NCI-H774 (cell line): ENCODE measurements around the gene FAM222B.
"Not testable (repeated sequence)": the region's sequence is repeated elsewhere in the genome, so short reads cannot be mapped to it uniquely, and the experiment has no call there.

ENCODE experiments used
- DNase-seq: peaks from one replicate; lab custom pipeline; 2025; lab: John Stamatoyannopoulos, UW

FAM222B gene

DNA sequence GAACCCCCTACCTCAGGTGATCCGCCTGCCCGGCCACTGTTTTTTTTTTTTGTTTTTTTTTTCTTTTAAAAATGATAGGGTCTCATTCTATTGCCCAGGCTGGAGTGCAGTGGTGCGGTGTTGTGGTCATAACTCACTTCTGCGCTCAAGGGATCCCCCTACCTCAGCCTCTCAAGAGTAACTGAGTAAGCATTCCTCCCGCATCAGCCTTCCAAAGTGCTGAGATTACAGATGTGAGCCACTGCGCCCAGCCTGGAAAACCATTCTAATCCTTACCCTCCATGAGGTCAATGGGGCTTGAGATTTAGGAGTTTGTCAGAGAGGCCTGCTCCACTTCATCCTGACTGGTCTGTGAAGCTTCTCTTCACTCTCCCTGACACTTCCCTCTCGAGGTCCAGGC lies 24.7 kb upstream of the FAM222B start:
- DNase-seq: no peak

DNA sequence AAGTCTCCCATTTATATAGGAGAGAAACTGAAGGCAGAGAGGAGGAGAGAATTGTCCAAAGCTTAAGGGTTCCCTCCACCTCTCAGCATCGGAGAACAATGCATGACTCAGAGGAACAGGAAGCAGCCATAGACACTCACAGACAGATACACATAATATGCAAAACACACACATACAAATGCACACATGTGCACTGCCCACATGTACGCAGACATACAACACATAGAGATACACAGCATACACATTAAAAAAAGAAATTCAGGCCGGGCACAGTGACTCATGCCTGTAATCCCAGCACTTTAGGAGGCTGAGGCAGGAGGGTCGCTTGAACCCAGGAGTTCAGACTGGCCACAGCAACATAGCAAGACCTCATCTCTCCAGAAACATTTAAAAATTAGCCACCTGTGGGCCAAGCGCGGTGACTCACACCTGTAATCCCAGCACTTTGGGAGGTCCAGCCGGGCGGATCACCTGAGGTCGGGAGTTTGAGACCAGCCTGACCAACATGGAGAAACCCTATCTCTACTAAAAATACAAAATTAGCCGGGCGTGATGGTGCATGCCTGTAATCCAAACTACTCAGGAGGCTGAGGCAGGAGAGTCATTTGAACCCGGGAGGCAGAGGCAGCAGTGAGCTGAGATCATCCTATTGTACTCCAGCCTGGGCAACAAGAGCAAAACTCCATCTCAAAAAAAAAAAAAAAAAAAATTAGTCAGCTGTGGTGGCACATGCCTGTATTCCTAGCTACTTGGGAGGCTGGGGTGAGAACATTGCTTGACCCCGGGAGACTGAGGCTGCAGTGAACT lies 23.6 kb upstream of the FAM222B start:
- no peak for DNase-seq

DNA sequence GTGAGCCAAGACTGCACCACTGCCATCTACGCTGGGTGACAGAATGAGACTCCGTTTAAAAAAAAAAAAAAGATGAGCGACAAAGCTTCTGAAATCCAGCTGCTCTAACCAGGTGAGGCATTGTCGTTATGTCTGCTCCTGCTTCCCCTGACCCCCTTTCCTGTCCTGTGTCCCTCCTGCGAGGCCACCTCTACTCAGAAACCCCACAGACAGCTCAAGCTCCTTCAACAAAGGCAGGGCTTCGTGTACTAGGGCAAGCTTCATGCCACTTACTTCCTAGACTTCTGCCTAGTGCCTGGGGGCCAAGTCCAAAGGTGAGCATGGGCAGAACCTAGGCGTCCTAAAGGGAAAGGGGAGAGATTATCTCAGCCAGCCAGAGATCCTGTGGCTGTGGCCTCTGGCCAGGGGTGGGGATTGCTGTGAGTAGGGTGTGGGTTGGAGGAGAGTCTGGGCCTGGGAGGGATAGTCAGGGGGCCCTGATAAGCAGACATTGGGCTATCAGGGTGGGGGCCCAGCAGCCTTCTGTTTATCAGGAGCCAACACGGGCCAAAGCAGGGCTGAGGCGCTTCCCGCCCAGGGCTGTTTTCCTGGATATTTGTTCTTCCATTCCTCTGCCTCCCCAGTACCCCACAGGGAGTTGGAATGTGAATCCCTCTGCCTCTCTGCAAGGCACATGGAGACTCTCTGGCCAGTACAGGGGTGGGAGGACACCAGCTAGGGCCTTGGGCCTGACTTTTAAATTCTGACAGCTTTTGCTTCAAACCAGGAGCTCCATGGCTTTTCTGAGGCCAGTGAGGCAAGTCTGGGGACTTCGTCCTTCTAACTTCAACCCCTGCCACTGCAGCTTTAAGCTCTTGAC lies 22.6 kb upstream of the FAM222B start:
- DNase-seq: no peak

DNA sequence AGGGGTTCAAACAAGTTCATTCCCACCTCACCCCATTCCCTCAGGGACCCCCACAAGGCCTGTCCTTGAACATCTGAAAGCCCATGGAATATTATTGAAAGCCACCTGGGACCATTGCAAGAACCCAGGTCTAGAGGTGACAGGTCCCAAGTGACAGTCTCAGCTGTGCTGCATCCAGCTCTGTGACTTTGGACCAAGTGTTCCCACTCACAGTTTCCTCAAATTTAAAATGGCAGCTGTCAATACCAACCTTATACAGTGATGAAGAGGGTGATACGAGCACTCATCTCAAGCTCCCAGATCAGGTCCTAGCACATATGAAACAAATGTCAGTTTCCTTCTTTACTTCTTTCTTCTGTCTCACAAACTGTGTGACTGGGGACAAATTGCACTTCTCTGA lies 21.4 kb upstream of the FAM222B start:
- DNase-seq: no peak

DNA sequence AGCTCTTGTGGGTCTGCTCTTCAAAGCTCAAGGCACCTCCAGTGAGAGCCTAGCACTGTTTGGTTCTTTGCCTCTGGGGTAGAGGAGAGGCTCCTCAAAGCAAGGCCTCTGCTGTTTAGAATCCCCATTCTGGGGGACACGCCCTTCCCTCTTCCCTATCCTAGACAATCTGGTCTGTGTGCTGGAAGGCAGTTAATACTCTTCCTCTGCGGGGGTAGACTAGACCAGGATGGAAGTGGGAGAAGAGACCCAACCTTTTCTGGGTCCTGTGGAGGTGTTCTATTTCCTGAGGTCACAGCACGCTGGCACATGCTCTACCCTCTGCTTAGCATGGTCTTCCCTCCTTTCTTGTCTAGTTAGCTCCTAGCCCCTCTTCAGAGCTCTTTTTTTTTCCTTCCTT lies 20.0 kb upstream of the FAM222B start:
- no peak for DNase-seq

DNA sequence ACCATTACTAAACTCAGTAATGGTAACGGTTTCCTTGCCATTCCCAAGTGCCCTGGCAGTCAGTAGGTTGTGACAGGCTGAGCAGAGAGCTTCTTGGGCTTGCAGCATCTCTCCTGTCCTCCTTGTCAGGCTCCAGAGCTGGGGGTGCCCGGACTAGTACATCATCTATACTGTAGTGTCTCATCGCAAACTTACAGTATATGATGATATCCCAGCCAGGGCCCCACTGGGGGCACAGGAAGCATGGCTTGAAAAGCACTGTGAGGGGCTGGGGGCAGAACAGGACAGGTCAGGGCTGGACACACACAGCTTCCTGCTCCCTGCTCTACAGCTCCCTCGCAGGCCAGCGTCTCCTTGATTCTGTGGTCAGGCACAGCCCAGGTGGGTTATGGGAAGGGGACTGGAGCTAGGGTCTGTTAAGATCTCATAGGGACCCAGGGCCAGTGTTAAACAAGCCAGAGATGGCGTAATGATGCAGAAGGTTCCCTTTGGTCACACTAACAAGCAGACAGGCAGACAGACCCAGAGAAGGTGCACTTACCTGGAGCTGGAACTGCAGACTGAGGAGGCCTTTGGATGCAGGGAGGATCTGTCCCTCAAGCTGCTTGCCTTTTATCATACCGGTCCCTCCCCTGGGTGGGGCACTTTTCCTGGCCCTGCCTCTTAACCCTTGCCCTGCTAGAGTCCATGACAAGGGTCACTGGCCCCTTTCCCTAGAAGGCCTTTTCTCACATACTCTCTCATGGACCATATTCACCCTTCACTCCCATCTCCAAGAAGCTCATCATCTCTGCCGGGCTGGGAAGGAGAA lies 19.0 kb upstream of the FAM222B start:
- DNase-seq: no peak

DNA sequence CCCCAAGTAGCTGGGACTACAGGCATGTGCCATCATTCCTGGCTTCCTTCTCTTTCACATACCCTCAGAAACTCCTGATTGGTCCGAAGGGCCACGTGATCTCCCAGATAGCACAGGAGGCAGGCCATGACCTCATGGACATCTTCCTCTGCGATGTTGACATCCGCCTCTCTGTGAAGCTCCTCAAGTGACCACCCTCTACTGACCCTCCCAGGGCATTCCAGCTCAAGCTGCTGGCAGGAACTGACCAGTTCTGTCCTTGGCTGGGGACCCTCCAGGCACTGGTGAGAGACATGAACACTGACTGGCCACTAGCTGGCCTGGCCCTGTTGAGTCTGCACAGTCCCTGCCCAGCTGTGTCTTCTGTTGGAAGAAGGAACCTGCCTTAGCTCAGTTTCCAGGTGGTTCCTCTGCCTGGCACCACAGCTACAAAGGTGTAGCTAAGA lies 17.8 kb upstream of the FAM222B start:
- DNase-seq: no peak

DNA sequence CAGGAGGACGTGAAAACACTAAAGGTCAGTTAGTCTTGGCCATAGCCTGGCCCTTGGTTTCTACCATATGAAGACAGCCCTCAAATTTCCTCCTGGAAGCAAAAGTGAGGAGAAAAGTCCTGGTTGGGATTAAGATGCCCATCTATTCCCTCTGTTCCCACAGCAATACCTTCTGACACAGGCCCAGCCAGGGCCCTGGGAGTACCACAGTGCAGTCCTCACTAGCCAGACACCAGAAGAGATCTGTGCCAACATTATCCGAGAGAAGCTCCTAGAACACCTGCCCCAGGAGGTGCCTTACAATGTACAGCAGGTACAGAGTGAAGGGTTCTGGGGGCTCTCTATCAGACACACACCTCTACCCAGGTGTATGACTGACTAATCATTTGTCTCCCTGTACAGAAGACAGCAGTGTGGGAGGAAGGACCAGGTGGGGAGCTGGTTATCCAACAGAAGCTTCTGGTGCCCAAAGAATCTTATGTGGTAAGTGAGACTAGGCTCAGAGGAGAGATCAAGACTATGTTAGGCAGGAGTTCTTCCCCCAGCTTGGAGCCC lies 16.3 kb upstream of the FAM222B start:
- DNase-seq: no peak

DNA sequence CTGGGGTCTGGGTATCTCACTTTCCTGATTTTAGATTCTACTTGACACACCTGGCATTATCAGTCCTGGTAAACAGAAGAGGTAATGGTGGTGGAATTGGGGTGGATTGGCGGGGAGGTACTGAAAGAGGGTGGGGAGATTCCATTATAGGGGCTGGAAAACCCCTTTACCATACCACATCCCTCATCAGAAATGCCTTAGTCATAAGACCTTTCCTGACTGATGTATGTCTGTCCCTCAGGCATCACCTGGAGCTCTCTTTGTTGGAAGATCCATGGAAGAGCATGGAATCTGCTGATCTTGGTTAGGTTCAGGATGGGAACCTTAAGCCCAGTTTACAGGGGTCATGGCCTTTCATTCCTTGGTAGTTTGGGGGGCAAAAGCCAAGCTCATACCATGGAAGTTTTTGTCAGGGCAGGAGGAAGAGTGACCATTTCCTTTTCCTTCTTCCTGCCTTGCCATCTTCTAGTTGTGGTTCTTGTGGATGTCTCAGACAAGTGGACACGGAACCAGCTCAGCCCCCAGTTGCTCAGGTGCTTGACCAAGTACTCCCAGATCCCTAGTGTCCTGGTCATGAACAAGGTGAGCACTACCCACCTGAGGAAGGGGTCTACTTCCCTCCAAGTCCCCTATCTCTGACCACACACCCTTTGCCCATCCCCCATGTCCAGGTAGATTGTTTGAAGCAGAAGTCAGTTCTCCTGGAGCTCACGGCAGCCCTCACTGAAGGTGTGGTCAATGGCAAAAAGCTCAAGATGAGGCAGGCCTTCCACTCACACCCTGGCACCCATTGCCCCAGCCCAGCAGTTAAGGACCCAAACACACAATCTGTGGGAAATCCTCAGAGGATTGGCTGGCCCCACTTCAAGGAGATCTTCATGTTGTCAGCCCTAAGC lies 15.6 kb upstream of the FAM222B start:
- DNase-seq: no peak

DNA sequence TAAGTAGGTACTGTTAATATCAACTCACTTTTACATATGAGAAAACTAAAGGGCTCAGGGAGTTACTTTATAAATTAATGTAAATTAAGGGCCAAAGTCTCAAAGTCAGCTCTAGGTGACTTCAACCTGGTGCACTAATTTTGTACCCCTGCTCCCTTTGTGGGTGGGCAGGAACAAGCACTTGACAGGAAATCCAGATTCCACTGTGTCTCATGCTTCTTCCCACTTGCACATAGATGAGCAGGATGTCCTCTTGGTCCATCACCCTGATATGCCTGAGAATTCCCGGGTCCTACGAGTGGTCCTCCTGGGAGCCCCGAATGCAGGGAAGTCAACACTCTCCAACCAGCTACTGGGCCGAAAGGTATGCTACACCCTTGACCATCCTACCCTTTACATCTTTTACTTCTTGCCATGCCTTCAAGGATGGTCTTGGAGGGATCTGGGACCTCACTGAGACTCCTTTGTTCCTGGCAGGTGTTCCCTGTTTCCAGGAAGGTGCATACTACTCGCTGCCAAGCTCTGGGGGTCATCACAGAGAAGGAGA lies 13.5 kb upstream of the FAM222B start:
- no peak for DNase-seq

DNA sequence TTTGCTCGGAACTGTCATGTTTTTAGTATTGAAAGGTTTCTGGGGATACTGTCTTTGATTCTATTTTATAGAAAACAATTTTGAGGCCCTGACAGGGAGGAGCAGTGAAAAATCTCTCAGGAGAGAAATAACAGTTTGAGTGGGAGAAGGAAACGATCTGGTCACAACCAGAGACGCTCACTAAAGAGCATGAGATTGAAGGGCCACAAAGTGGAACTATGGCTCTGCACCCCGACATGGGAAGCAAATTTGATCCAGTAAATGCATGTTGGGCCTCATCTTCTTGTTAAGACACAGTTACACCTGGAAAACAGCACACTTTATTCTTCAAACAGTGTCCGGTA lies 12.7 kb upstream of the FAM222B start:
- no peak for DNase-seq

DNA sequence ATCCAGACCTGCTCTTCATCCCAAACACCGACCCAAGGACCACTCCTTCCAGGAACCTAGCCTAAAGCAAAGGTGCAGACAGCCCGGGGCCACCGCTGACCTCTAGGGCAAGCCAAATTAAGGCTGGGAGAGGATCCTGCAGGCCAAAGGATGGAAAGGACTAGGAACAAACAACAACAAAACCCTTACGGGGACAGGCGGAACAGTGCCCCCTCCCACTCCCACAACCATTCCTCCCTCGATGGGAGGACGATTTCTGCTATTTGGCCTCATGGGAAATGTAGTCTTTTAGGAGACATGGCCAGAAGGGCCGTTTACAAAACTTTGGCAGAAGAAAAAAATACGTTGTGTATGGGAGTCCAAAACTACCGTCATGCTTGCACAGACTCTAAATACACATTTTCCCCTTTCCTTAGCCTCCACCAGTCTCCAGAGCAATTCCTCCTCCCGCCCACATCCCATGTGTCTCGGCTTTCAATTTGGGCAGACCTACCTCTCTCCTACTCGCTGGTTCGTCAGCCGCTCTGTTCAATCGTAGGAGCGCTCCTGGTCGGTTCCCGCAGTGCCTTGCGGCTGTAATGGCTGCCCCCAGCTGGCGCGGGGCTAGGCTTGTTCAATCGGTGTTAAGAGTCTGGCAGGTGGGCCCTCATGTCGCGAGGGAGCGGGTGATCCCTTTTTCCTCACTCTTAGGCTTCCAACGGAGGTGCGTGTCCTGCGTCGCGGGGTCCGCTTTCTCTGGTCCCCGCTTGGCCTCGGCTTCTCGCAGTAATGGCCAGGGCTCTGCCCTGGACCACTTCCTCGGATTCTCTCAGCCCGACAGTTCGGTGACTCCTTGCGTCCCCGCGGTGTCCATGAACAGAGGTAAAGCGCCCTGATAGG lies 12.1 kb upstream of the FAM222B start, which contains the start of gene ERAL1:
Gene ERAL1 (plus strand): TSS at position 560 of the 879 bp plus-strand sequence. CDS start 19 bp downstream, at position 579.
- peak; percentile 88 for DNase-seq

DNA sequence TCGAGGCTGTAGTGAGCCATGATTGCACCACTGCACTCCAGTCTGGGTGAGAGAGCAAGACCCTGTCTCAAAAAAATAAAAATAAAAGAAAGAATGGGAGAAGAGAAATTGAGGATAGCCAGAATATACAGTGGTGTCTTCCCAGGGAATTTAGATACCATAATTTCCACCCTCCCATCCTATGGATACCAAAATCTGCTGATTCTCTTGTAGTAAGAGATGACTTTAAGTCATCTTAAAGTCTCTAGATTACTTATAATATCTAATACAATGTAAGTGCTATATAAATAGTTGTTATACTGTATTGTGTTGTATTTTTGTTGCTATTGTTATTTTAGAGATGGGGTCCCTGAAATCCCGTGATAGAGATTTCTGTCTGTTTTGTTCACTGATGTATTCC lies 10.7 kb upstream of the FAM222B start:
- DNase-seq: no peak

DNA sequence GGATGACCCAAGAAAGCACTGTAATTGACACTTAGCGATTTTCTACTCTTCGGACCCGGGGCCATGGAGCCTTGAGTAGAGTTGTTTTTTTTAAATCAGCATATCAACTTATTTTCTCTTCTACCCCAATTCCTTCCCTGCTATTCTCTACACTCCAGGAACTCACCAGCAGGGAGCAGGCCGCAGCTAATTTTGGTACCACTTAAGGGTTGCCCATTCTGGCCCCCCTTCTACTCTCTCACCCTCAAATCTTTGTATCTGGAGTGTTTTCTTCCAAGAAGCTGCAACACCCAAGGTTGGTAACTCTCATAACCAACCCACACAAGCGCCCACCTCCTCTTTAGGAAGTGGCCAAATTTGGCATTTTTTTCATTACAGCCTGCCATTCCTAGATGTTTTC lies 6.7 kb upstream of the FAM222B start:
- DNase-seq: no peak

DNA sequence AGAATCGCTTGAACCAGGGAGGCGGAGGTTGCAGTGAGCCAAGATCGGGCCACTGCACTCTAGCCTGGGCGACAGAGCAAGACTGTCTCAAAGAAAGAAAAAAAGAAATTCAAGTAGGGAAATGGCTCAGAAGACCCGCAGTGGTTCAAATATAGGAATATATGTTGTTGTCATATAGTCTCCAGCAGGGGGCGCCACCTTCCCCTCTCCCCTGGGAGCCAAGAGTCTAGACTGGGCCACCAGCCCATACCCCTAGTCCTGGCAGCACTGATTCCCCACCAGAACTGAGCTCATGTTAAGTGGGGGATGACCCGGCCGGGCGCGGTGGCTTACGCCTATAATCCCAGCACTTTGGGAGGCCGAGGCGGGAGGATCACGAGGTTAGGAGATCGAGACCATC lies 6.1 kb upstream of the FAM222B start:
- not testable (repeated sequence) for DNase-seq

DNA sequence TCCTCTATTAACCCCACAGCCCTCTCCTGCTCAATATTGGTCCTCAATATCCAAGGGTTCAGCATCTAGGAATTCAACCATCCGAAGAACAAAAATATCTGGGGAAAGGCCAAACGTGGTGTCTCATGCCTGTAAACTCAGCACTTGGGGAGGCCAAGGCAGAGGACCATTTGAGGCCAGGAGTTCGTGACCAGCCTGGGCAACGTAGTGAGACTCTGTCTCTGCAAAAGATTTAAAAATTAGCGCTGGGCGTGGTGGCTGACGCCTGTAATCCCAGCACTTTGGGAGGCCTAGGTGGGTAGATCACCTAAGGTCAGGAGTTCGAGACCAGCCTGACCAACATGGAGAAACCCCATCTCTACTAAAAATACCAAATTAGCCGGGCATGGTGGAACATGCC lies 4.1 kb upstream of the FAM222B start:
- DNase-seq: not testable (repeated sequence)

DNA sequence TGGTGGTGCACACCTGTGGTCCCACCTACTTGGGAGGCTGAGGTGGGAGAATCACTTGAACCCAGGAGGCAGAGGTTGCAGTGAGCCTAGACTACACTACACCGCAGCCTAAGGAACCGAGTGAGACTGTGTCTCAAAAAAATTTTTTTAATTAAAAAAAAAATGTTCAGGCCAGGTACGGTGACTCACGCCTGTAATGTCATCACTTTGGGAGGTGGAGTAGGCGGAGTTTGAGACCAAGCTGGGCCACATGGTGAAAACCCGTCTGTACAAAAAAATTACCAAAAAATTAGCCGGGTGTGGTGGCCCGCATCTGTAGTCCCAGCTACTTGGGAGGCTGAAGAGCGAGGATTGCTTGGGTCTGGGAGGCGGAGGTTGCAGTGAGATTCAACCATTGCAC lies 3.6 kb upstream of the FAM222B start:
- no peak for DNase-seq

DNA sequence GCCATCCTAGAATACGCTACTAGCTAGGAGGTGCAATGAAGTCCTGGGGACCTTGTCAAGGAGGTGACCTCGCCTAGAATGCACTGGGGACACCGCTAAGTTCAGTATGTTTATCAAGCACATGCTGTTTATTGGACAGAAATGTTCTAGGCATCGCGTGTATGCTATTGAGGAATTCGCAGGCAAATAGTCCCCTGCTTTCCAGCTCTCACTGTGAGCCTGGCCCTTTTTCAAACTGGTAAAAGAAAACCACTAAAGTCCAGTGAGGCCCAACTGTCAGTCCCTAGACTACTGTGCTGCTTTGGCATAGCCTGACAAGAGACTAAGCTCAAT lies 1.2 kb upstream of the FAM222B start:
- DNase-seq: no peak

DNA sequence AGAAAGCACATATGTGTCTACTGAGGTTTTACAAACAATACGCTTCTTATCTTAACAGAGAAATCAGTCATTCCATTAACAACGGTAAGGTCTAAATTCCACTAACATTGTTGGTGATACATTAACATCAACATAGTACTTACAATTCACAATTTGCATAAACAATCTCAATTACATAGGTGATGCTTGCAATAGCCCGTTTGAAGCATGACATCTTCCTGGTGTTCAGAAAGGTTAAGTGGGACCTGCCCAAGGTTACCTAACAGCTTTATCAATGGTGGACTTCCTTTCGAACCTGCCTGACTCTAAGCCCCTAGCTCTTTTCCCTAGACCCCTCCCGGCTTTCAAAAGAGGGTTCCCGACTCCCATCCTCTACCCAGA lies 699 bp downstream of the FAM222B start:
- no peak for DNase-seq

DNA sequence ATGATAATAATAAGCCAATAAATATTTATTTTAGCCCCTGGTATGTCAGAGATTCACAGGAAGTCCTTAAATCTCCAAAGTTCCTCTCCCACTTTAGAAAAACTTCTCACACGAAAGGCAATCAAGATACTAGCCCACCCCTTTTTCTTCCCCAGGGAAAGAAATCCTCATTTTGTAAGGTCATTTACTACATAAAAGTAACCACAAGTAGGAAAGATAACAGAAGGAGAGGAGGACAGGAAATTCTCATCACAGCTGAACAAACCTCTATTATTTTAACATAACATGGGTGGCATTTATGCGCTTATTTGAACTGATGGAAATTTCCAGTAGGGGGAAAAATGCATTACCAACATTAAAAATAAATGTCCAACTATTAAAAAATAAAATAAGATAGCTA lies 3.4 kb downstream of the FAM222B start:
- no peak for DNase-seq
